GM12892 (cell line): ENCODE results near the gene TMEM138.

Experiments
- POLR2A ChIP-seq: IDR thresholded peaks from 2 replicates; pipeline ENCODE4 v1.6.1; 2011; ENCODE audit warnings: low read depth, low read length, control low read depth
- POLR2AphosphoS5 ChIP-seq: IDR thresholded peaks from 2 replicates; pipeline ENCODE4 v1.6.1; 2011; ENCODE audit warnings: low read depth, low read length, control low read depth
- TAF1 ChIP-seq: IDR thresholded peaks from 2 replicates; pipeline ENCODE4 v1.6.1; 2011; ENCODE audit warnings: low read depth, mild to moderate bottlenecking, control low read depth, low read length, borderline replicate concordance

DNA sequence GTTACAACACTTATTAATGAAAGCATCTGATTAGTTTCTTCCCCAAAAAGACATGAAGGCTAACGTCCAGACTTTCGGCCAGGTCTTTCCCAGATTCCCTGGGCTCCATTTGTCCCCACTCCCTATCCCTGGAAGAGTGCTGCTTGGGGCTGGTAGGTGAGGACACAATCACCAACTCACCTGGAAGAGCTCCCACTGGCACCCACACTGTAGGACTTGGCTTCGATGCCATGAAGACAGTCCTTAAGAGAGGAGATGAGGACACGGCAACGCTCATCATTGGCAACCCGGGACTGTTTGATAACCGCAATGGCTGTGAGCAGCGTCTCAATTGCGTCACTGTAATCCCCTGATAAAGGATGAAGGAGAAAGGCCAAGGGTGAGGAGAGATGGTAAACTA lies 49.4 kb downstream of the TMEM138 start:
- TF ChIP-seq TAF1 (no peak), POLR2A (no peak; the same call in 1 of the 2 replicates), POLR2AphosphoS5 (0 out of 2 replicates have a peak, but pooled peaks have one; percentile 29)
